Omental fat pad (tissue), 4 donors: ENCODE data around the gene ALG11. TPM values are rescaled to one million over a fixed set of nuclear protein-coding genes. Genes with fewer than 3 reads are reported as not detected.
"Not testable (repeated sequence)": the region's sequence is repeated elsewhere in the genome, so short reads cannot be mapped to it uniquely, and the experiment has no call there.

Source experiments
- ATAC-seq: fragments of 150-250 bp; one replicate; pipeline ENCODE4 v1.9.1; 2016; ENCODE audit warnings: mild to moderate bottlenecking, moderate library complexity; ENCODE audit not compliant: low FRiP score
- DNase-seq: peaks from one replicate; pipeline ENCODE4 v3.0.0-alpha.2; 2019; ENCODE audit warnings: low spot score
- total RNA-seq, 4 donors: library from RNA; depleted of rRNA; stranded (reverse); fragments of >200 nt; gene quantifications; one replicate each; pipeline ENCODE4 v1.1.0, GENCODE V29; 2016
- TF ChIP-seq, protein P1 (sequence below), 3 donors: fragments of 450-650 bp; IDR thresholded peaks; one replicate each; pipeline ENCODE4 v1.5.1; 2016 to 2017; ENCODE audit warnings: antibody characterized with exemption in 3 of 3, mild to moderate bottlenecking in 3 of 3, moderate library complexity in 2 of 3

Gene ALG11
- total RNA-seq, 4 donors from 2014 or later: 17.5 to 27.7 (median 25.4) TPM

DNA sequence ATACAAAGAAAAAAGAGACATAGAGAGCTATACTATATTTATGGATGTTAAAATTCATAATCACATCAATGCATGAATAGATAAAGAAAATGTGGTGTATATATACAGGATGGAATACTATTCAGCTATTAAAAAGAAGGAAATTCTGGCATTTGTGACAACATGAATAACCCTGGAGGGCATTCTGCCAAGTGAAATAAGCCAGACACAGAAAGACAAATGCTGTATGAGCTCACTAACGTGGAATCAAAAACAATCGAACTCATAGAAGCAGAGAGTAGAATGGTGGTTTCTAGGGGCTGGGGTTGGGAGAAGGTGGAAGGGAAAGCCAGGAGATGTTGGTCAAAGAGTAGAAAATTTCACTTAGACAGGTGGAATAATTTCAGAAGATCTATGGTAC lies 36.3 kb downstream of the ALG11 start:
- TF ChIP-seq, protein P1, sequence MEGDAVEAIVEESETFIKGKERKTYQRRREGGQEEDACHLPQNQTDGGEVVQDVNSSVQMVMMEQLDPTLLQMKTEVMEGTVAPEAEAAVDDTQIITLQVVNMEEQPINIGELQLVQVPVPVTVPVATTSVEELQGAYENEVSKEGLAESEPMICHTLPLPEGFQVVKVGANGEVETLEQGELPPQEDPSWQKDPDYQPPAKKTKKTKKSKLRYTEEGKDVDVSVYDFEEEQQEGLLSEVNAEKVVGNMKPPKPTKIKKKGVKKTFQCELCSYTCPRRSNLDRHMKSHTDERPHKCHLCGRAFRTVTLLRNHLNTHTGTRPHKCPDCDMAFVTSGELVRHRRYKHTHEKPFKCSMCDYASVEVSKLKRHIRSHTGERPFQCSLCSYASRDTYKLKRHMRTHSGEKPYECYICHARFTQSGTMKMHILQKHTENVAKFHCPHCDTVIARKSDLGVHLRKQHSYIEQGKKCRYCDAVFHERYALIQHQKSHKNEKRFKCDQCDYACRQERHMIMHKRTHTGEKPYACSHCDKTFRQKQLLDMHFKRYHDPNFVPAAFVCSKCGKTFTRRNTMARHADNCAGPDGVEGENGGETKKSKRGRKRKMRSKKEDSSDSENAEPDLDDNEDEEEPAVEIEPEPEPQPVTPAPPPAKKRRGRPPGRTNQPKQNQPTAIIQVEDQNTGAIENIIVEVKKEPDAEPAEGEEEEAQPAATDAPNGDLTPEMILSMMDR (IDR thresholded peaks at IDR 0.05): no peak
- ATAC-seq (no peak), DNase-seq (no peak)

- DNase-seq: no peak
- TF ChIP-seq, protein P1 (IDR thresholded peaks at IDR 0.05): no peak
- peak; percentile 71 for ATAC-seq
Measured at GRCh38 chr13:52051400-52051799, 39.2 kb downstream of the ALG11 start.

- TF ChIP-seq, protein P1 (IDR thresholded peaks at IDR 0.05): no peak
- peak; percentile 97 for ATAC-seq
- DNase-seq: no peak
Measured at GRCh38 chr13:52053460-52053859, 41.3 kb downstream of the ALG11 start.

- ATAC-seq, DNase-seq: not testable (repeated sequence)
Measured at GRCh38 chr13:52061064-52061463, 48.9 kb downstream of the ALG11 start.

DNA sequence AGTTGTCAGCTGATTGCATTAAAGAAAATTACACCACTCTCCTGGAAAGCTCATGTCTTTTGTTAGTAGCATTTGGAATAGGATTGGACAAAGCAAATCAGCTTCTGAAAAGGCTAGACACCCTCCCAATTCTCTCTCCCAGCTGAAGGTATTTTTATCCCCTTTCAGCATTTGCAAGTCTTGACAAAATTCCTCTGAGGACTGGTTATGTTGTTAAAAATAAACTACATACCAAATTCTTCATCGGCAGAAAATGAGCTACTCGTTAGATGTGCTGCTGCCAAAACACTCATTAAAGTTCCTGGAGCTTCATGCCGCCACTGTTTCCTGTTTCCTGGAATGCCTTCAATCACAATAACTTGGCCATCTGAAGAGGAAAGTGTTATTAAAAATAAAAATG lies 49.4 kb downstream of the ALG11 start:
- TF ChIP-seq, protein P1 (IDR thresholded peaks at IDR 0.05): no peak
- DNase-seq (no peak), ATAC-seq (peak; percentile 37)

- DNase-seq (no peak), ATAC-seq (no peak)
- TF ChIP-seq, protein P1 (IDR thresholded peaks at IDR 0.05): no peak
Measured at GRCh38 chr13:52067237-52067636, 55.0 kb downstream of the ALG11 start.

DNA sequence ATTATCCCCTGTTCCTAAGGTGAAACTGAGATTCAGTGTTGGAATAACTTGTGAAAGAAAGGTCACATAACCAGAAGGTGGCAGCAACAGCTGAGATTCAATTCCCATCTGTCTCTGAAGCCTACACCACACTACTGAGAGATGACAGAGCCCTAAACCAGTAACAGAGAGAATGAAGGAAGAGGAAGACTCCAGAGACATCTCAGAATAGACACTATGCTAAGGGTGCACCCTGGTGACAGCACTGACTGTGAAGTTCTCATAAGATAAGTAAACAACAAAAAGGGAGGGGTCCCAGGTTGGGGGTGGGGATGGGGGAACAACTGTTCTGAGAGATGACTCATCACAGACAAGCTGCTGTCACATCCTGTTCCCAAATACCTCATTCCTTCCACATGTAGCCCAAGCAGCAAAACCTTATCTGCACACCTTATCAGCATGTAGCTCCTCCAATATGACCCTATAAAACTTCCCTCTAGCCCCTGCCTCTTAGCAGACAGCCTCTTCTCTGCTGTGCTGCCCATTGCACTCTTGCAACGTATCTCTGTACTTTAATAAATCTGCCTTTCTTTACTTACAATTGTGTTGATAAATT lies 58.8 kb downstream of the ALG11 start:
- DNase-seq (no peak), ATAC-seq (no peak)
- TF ChIP-seq, protein P1 (IDR thresholded peaks at IDR 0.05): no peak

Other genes with a start within 250 kb of the ALG11 start
- gene DHRS12, start 208.2 kb upstream of the ALG11 start, total RNA-seq: 10 to 100 TPM; 11.8 to 22.2 (median 17.4) TPM
- under 1 TPM in 3 of 4 donors, not detected in 1; 0.13 to 0.74 (median 0.16) TPM for gene TMEM272, start 167.2 kb upstream of the ALG11 start, total RNA-seq
- gene CCDC70, start 150.4 kb upstream of the ALG11 start, total RNA-seq: not detected
- gene ATP7B, start 948 bp upstream of the ALG11 start, total RNA-seq: 10 to 100 TPM in 2 of 4 donors, 1 to 10 TPM in 2; 5.2 to 29.2 (median 10.9) TPM
- 10 to 100 TPM; 13.7 to 22.5 (median 14.8) TPM for gene UTP14C, start 12.3 kb downstream of the ALG11 start, total RNA-seq
- 1 to 10 TPM in 1 of 4 donors, under 1 TPM in 3; 0.32 to 2.5 (median 0.52) TPM for gene NEK5, start 116.7 kb downstream of the ALG11 start, total RNA-seq
- gene NEK3, start 147.2 kb downstream of the ALG11 start, total RNA-seq: 10 to 100 TPM in 2 of 4 donors, 1 to 10 TPM in 2; 7.5 to 25.1 (median 10.8) TPM